HUES64 (cell line): ENCODE data around the gene TMUB2.
A peak's percentile ranks its signal among the peaks of the same experiment; 100 is the strongest.

ENCODE experiments used
- H3K27ac ChIP-seq: 2 replicates; pipeline ENCODE4 v1.7.0; 2013; ENCODE audit warnings: low read depth, low read length, inconsistent platforms
- H3K27me3 ChIP-seq: 2 replicates; pipeline ENCODE4 v1.6.1; 2013; ENCODE audit warnings: mild to moderate bottlenecking, low read length; ENCODE audit not compliant: insufficient read depth
- H3K36me3 ChIP-seq: 2 replicates; pipeline ENCODE4 v1.6.1; 2013; ENCODE audit warnings: mild to moderate bottlenecking, low read length; ENCODE audit not compliant: insufficient read depth
- H3K4me1 ChIP-seq: 2 replicates; pipeline ENCODE4 v1.6.1; 2013; ENCODE audit warnings: mild to moderate bottlenecking, low read length, moderate library complexity; ENCODE audit not compliant: insufficient read depth
- H3K4me3 ChIP-seq: 2 replicates; pipeline ENCODE4 v1.5.1; 2013; ENCODE audit warnings: mild to moderate bottlenecking, low read length, moderate library complexity
- H3K9ac ChIP-seq: 2 replicates; pipeline ENCODE4 v1.6.1; 2013; ENCODE audit warnings: mild to moderate bottlenecking, low read depth, low read length
- H3K9me3 ChIP-seq: 2 replicates; pipeline ENCODE4 v1.6.1; 2013; ENCODE audit warnings: low read depth, low read length; ENCODE audit not compliant: insufficient read depth
- WGBS: fragments of 150-250, 120-280 bp; methylation state at CpG from one replicate; pipeline ENCODE4 v1.1.7; 2013; ENCODE audit warnings: missing lambda C conversion rate; 5-methylcytosine and 5-hydroxymethylcytosine counted together

The TMUB2 gene

DNA sequence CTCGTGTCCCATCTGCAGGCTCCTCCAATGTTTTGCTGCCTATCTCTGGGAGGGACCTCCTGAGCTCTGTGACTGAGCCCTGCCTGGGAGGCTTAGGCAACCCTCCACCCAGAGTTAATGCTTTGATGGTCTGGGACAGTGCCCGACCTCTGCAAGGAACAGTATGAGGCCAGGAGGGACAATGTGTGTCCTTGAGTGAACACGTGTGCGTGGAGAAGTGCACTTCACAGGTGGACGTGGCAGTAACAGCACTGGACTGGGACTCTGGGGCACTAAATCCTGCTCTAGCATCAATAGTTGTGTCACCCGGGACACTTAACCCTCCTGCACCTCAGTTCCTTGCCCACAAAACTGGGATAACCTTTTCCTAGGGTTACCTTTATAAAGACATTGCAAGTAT lies 28.1 kb downstream of the TMUB2 start:
- 93% methylated on average over 6 of the region's 6 CpGs for WGBS
- H3K27ac ChIP-seq: no peak overlapping the region
- no peaks in the 10 kb centered on the region for H3K27me3 ChIP-seq
- peaks cover 5% of the 10 kb centered on the region; the same call in 1 of the 2 replicates for H3K4me1 ChIP-seq
- no peaks in the 10 kb centered on the region for H3K9me3 ChIP-seq
- H3K9ac ChIP-seq: no peak overlapping the region
- no peak overlapping the region for H3K4me3 ChIP-seq
- peaks cover 61% of the 10 kb centered on the region for H3K36me3 ChIP-seq

DNA sequence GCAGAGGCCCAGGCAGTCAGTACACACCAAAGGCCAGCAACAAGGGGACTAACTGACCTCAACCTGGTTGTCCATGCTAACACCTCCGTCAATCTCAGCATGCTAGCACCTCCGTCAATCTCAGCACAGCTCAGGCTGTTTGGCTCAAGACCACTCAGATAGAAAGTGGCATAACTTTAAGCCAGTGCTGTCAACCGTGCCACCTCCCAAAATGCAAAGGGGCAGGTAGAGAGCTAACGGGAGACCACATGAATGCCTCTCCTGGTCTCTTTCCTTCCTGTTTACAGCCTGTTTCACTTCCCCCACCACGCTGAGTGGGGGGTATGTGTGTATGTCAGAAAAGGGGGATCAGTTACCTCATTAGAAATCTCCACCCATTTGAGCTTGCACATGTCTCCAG lies 29.4 kb downstream of the TMUB2 start:
- Histone ChIP-seq H3K9ac (no peak overlapping the region), H3K4me3 (no peak overlapping the region), H3K9me3 (no peaks in the 10 kb centered on the region), H3K36me3 (peaks cover 54% of the 10 kb centered on the region), H3K27ac (no peak overlapping the region), H3K27me3 (no peaks in the 10 kb centered on the region), H3K4me1 (peaks cover 5% of the 10 kb centered on the region; the same call in 1 of the 2 replicates)
- WGBS: 90% methylated on average over 4 of the region's 5 CpGs

DNA sequence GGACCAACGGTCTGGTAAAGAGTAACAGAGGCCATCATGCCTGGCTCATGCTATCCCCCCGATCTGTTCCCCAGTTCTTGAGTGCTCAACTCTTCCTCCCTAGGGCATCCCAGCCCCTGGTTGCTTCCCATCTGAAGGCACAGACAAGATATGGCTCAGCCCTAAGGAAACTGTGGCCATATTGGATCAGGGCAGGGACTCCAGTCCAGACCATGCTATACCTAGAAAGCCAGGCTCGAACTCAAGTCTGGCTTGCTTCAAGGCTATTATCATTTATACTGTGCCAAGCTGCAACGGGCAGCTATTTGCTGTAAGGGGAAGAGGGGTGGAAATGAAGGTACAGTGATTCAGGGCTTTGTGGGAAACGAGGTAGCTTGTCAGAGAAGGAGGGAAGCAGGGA lies 29.9 kb downstream of the TMUB2 start:
- H3K9me3 ChIP-seq: no peaks in the 10 kb centered on the region
- H3K4me3 ChIP-seq: no peak overlapping the region
- 91% methylated on average over 5 of the region's 5 CpGs for WGBS
- no peak overlapping the region for H3K9ac ChIP-seq
- H3K4me1 ChIP-seq: peaks cover 5% of the 10 kb centered on the region; the same call in 1 of the 2 replicates
- no peaks in the 10 kb centered on the region for H3K27me3 ChIP-seq
- H3K36me3 ChIP-seq: peaks cover 49% of the 10 kb centered on the region
- no peak overlapping the region for H3K27ac ChIP-seq

DNA sequence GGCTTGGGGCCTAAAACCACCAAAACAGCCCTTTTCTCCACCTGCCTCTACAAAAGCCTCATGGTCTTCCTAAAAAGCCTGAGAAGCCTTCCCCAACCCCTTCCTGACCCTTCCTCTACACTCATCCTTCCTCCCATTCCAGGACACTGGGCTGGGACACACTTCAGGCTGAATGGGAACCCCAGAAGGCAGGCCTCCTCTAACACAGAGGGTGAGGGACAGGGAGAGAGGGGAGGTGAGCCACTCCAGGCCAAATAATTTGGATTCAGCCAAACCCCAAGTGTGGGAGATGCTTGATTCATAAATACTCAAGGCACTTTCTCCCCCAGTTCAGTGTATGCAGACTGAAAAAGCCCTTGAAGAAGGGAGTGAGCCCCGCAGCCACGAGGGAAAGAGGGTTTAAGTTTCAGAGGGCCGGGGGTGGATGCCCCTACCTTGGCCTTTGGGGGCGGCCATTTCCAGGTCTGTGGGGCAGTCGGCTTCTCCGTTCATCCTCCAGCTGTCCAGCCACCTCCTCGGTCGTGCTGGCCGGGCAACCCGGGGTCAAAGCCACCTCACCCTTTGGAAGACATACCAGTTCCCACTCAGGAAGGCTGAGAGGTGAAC lies 31.1 kb downstream of the TMUB2 start:
- Histone ChIP-seq H3K9ac (peak overlapping the region; percentile 85), H3K4me1 (peaks cover 9% of the 10 kb centered on the region), H3K27ac (peak overlapping the region; percentile 97), H3K4me3 (peak overlapping the region; percentile 82), H3K36me3 (peaks cover 44% of the 10 kb centered on the region), H3K27me3 (no peaks in the 10 kb centered on the region; the same call in 1 of the 2 replicates), H3K9me3 (no peaks in the 10 kb centered on the region)
- 20% methylated on average over 10 of the region's 10 CpGs for WGBS

DNA sequence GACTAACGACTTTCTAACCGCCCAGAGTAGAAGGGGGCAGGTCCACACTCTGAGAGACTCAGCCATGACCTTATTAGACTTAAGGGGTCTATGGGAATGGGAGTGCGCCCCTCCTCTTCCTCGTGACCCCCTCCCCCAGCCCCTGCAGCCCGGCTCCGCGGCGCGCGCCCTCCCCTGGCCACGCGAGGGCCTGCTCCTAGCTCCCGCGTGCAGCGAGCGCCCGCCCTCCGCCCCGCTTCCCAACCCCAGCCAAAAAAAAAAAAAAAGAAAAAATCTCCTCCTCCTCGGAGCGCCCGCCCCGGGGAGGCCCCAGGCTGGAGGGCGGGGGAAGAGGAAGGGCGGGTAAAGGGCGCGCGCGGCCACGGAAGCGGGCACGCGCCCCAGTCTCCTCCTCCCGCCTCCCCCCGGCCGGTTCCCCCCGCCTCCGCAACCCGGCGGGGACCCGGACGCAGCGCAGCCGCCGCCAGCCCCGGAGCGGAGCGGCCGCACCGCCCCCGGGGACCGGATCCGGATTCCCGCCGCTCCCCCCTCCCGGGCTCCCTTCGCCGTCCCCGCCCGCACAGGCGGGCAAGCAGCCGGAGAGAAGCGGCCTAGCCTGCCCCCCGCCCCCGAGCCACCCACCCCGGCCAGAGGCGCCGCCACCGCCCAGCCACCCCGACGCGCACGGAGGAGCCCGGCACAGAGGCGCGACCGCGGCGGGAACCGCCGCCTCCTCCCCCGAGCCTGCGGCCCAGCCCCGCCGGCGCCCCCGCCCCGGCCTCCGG lies 31.8 kb downstream of the TMUB2 start:
- WGBS: under 1% methylated on average over 69 of the region's 89 CpGs
- Histone ChIP-seq H3K4me1 (peaks cover 12% of the 10 kb centered on the region), H3K27ac (peak overlapping the region; percentile 97), H3K9ac (peak overlapping the region; percentile 98), H3K9me3 (no peaks in the 10 kb centered on the region), H3K4me3 (peak overlapping the region; percentile 82), H3K27me3 (no peaks in the 10 kb centered on the region; the same call in 1 of the 2 replicates), H3K36me3 (peaks cover 38% of the 10 kb centered on the region)

DNA sequence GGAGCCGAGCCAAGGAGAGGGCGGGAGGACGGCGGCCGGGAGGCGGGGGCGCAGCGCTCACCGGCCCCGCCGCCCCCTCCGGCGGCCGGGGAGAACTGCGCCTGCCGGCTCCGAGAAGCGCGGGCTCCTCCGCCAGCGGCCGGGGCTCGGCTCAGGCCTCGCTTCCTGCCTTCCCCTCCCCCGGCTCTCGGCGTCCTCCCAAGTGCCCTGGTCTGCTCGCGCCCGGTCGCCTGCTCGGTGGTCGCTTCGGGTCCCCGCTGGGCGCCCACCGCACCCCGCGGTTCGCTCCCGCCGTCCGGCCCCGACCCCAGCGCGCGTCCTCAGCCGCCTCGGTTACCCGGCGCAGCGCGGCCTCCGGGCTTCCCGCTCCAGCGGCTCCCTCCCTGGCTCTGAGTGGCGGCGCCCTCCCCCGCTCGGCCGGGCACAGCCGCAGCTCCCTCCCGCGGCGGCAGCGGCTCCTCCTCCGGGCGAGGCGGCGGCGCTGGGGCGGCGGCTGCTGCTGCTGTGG lies 32.4 kb downstream of the TMUB2 start:
- no peaks in the 10 kb centered on the region; the same call in 1 of the 2 replicates for H3K27me3 ChIP-seq
- H3K27ac ChIP-seq: peak overlapping the region; percentile 97
- peak overlapping the region; percentile 98 for H3K9ac ChIP-seq
- H3K4me3 ChIP-seq: peak overlapping the region; percentile 82
- H3K9me3 ChIP-seq: no peaks in the 10 kb centered on the region
- peaks cover 12% of the 10 kb centered on the region for H3K4me1 ChIP-seq
- peaks cover 31% of the 10 kb centered on the region for H3K36me3 ChIP-seq
- under 1% methylated on average over 73 of the region's 73 CpGs for WGBS

DNA sequence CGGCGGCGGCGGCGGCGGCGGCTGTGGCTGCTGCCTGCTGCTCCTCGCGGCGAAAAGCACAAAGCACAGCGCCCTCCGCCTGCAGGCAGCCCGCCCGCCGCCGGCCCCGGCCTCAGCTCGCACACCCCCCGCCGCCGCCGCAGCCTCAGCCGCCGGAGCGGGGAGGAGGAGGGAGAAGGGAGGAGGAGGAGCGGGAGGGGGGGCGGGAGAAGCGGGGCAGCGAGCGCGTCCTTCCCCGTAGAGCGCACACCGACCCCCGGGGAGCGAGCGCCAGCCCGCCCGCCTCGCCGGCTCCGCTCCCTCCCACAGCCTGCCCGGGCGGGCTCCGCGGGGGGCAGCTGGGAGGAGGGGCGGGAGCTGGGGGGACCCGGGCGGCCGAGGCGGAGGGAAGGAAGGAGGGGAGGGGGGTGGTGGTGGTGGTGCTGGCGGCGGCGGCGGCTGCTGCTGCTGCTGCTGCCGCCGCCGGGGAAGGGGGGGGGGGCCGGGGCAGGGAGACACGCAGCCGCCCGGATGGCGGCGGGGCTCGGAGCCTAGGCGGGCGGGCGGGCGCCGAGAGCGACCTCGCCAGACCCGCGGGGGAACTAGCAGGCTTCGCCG lies 32.9 kb downstream of the TMUB2 start, which contains the start of gene UBTF:
TSS of gene UBTF (minus strand) at position 60 of the 597 bp plus-strand sequence. CDS start 1,446 bp downstream, outside the sequence.
- peaks cover 26% of the 10 kb centered on the region for H3K36me3 ChIP-seq
- H3K27ac ChIP-seq: peak within 1 kb of the TSS; percentile 97
- H3K9me3 ChIP-seq: no peaks in the 10 kb centered on the region
- no peaks in the 10 kb centered on the region; the same call in 1 of the 2 replicates for H3K27me3 ChIP-seq
- H3K4me1 ChIP-seq: peaks cover 12% of the 10 kb centered on the region
- H3K4me3 ChIP-seq: peak within 1 kb of the TSS; percentile 82
- under 1% methylated on average over 55 of the region's 76 CpGs for WGBS
- H3K9ac ChIP-seq: peak within 1 kb of the TSS; percentile 98

DNA sequence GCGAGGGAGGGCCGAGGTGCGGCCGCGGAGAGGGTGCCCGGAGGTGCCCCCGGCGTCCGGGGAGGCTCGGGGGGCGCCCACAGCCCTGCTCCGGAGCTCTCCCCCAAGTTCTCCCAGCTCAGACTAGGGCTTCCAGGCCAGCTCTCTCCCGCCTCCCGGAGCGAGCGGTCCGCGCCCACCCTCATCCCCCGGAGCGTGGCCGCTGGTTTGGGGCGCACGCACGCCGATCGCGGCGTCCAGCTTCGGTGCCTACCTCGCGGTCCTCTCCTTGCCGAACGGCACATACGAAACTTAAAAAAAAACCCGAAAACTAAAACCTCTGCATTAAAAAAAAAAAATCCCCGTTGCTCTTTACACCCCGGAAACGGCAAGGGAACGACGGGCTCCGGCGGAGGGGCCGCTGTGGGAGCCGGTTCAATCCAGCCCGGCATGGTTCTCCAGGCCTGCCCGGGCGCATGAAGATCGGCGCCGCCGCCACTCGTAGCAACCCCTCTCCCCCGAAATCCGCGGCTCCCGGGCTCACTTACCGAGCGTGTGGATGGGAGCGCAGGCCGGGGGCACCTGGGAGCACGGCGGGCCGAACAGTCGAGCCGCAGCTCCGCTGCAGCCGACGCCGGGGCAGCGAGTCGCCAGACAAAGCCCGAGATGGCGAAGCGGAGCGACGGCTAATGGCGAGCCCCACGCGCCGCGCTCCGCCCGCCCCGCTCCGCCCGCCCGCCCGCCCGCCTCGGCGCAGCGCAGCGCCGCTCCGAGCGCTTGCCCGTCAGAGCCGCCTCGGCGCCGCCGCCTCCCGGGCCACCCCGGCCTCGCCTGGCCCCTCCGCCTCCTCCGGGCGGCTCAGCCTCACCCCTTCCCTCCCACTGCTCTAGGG lies 33.7 kb downstream of the TMUB2 start:
- WGBS: under 1% methylated on average over 104 of the region's 108 CpGs
- Histone ChIP-seq H3K4me1 (peaks cover 12% of the 10 kb centered on the region), H3K27ac (peak overlapping the region; percentile 97), H3K36me3 (peaks cover 18% of the 10 kb centered on the region), H3K4me3 (peak overlapping the region; percentile 82), H3K9ac (peak overlapping the region; percentile 98), H3K9me3 (no peaks in the 10 kb centered on the region), H3K27me3 (no peaks in the 10 kb centered on the region; the same call in 1 of the 2 replicates)

DNA sequence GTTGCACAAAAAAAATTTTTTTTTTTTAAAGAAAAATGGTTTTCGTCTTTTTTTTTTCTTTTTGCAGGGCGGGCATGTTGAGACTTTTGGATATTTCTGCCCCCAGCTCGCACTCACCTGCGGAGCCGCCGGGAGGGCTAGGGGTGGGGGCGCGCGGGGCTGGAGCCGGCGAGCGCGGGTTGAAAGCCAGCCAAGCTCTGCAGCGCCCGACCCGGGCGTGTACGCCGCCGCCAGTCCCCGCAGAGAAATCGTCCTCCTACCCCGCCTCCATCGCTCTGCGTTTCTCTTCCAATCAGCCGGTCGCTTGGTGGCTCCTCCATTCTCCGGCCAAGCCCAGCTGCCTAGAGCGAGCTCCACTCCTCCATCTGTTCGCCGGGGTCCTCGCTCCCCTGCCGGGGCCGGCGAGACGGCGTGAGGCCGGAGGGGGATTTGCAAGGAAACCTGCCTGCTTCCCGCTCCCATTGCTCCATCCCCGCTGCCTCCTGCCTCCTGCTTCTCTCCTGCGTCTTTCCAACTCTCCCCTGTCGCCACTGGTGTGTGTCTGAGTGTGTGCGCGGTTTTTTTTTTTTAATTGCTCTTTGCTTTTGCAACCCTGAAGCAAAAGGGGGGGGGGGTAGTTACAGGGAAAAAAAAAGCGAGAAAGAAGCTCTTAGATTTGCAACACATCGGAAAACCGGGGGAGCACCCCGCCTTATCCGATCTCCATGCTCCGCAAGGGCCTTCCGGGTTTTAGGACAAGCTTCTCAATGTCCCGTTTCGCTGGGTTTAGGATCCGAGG lies 34.5 kb downstream of the TMUB2 start:
- under 1% methylated on average over 52 of the region's 54 CpGs for WGBS
- H3K27ac ChIP-seq: peak overlapping the region; percentile 70
- peak overlapping the region; percentile 82 for H3K4me3 ChIP-seq

DNA sequence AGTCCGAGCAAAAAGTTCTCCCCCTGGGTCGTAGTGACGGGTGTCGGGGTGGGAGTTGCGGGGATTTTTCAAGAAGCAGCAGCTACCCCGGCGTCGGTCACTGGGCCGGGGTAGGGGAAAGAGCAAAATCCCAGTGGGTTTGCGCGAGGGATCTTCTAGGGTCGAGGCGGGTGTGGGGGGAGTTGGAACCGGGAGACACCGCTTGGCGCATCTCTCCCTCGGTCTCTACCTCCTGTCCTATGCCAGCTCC lies 35.0 kb downstream of the TMUB2 start:
- Histone ChIP-seq H3K9ac (peak overlapping the region; percentile 98), H3K27me3 (no peaks in the 10 kb centered on the region; the same call in 1 of the 2 replicates), H3K4me3 (peak overlapping the region; percentile 82), H3K9me3 (no peaks in the 10 kb centered on the region), H3K4me1 (peaks cover 12% of the 10 kb centered on the region), H3K36me3 (peaks cover 5% of the 10 kb centered on the region), H3K27ac (peak overlapping the region; percentile 28; the same call in 1 of the 2 replicates)
- WGBS: 3% methylated on average over 16 of the region's 17 CpGs

More for the DNA sequence above, 34.5 kb downstream of the TMUB2 start:
- H3K9ac ChIP-seq: peak overlapping the region; percentile 98
- H3K36me3 ChIP-seq: peaks cover 10% of the 10 kb centered on the region
- H3K27me3 ChIP-seq: no peaks in the 10 kb centered on the region; the same call in 1 of the 2 replicates
- H3K4me1 ChIP-seq: peaks cover 12% of the 10 kb centered on the region
- no peaks in the 10 kb centered on the region for H3K9me3 ChIP-seq
